H1 (cell line): Measurements from ENCODE around the gene PLEKHM3. TPM values are rescaled to one million over a fixed set of nuclear protein-coding genes. Genes with fewer than 3 reads are reported as not detected.

Experiments used
- ATF3 ChIP-seq: IDR thresholded peaks from 2 replicates; pipeline ENCODE4 v1.6.1; 2011; ENCODE audit warnings: low read depth, mild to moderate bottlenecking, low read length; ENCODE audit not compliant: insufficient read depth
- CHD7 ChIP-seq: fragments of 300-600 bp; sonication (generic); IDR thresholded peaks from 2 replicates; pipeline ENCODE4 v1.7.1; 2012; ENCODE audit warnings: low read length, moderate library complexity, mild to moderate bottlenecking, inconsistent platforms; ENCODE audit not compliant: insufficient replicate concordance
- GABPA ChIP-seq: IDR thresholded peaks from 2 replicates; pipeline ENCODE4 v1.6.1; 2011; ENCODE audit warnings: mild to moderate bottlenecking, low read length, moderate library complexity, borderline replicate concordance; ENCODE audit not compliant: insufficient read depth
- MAFK ChIP-seq: IDR thresholded peaks from 2 replicates; pipeline ENCODE4 v1.6.1; 2012; ENCODE audit warnings: low read depth, mild to moderate bottlenecking, improper control_type of control experiment, low read length
- MAX ChIP-seq: IDR thresholded peaks from 2 replicates; pipeline ENCODE4 v1.6.1; 2012; ENCODE audit warnings: inconsistent platforms
- POLR2AphosphoS5 ChIP-seq: IDR thresholded peaks from 2 replicates; pipeline ENCODE4 v1.6.1; 2011; ENCODE audit warnings: low read depth, low read length
- RAD21 ChIP-seq, 2 experiments: IDR thresholded peaks in 1 of 2; conservative IDR thresholded peaks in 1 of 2; 2 replicates each; pipeline ENCODE4 v1.6.1; 2011; ENCODE audit warnings: low read depth in 2 of 2, low read length in 2 of 2, improper control_type of control experiment in 1 of 2, inconsistent platforms in 1 of 2, mild to moderate bottlenecking in 1 of 2, moderate library complexity in 1 of 2
- TCF12 ChIP-seq: IDR thresholded peaks from 2 replicates; pipeline ENCODE4 v1.6.1; 2011; ENCODE audit warnings: low read depth, mild to moderate bottlenecking, low read length
- USF2 ChIP-seq: IDR thresholded peaks from 2 replicates; pipeline ENCODE4 v1.6.1; 2011; ENCODE audit warnings: low read length, improper control_type of control experiment
- polyA plus RNA-seq, 7 experiments: library from polyadenylated mRNA; depleted of rRNA in 3 of 7; stranded (reverse) in 5 of 7; unstranded in 2 of 7; fragments of >200 nt in 5 of 7; fragments of 200-250 nt in 2 of 7; gene quantifications; 1 replicate in 5 of 7; 2 replicates in 1 of 7; 4 replicates in 1 of 7; pipeline versions ENCODE4 v1.2.1 to v1.2.3, GENCODE V29; 2011 to 2013; ENCODE audit warnings: missing spikeins in 2 of 7, mixed read lengths in 2 of 7
- total RNA-seq: library from RNA; stranded (reverse); fragmentation: NEBNext Ultra II Directional; extraction: Animal tissue kit (Norgen Biotek cat#: 25700); gene quantifications from 2 replicates; pipeline ENCODE4 v1.2.1, GENCODE V29; 2021

The PLEKHM3 gene
- total and polyA plus RNA-seq, 2 of the 8 experiments (the other 6 are each of a cell fraction or from before 2014, with no cell fraction given): 2.3 to 5.8 TPM

- TF ChIP-seq CHD7: no peak
- TF ChIP-seq MAFK: no peak
- no peak for TF ChIP-seq MAX
- no peak for TF ChIP-seq POLR2AphosphoS5
- TF ChIP-seq ATF3: no peak
- no peak for TF ChIP-seq TCF12
- no peak for TF ChIP-seq USF2
- TF ChIP-seq GABPA: no peak
- TF ChIP-seq RAD21 (IDR thresholded peaks at IDR 0.05 in 1 of 2, conservative IDR thresholded peaks at IDR 0.05 in 1 of 2; ENCODE audit: low read depth in 2 of 2, low read length in 2 of 2): no peak
These were observed 23.4 kb downstream of the PLEKHM3 start (continued) for GRCh38 chr2:208001924-208002323.
